Endothelial cell of umbilical vein (primary cell): ENCODE data around the gene PHC2.

Experiments
- CTCF ChIP-seq, 2 donors: IDR thresholded peaks; 1 replicate in 1 of 2; 2 replicates in 1 of 2; pipeline ENCODE4 v1.5.1; 2011; ENCODE audit warnings: low read length in 2 of 2, mild to moderate bottlenecking in 2 of 2, moderate library complexity in 2 of 2, control low read depth in 1 of 2, inconsistent platforms in 1 of 2, low read depth in 1 of 2; ENCODE audit not compliant: insufficient read depth in 1 of 2; ENCODE audit errors: extremely low read depth in 1 of 2
- EZH2 ChIP-seq: IDR thresholded peaks from 2 replicates; pipeline ENCODE4 v1.6.1; 2012; ENCODE audit warnings: borderline replicate concordance, low read depth, mild to moderate bottlenecking, moderate library complexity, low read length, inconsistent platforms; ENCODE audit not compliant: severe bottlenecking
- GATA2 ChIP-seq: IDR thresholded peaks from 2 replicates; pipeline ENCODE4 v1.7.0; 2011; ENCODE audit warnings: low read depth, mild to moderate bottlenecking, moderate library complexity, mixed read lengths, low read length; ENCODE audit not compliant: insufficient read length, insufficient read depth
- JUN ChIP-seq: IDR thresholded peaks from 2 replicates; pipeline ENCODE4 v1.6.1; 2011; ENCODE audit warnings: borderline replicate concordance, low read depth; ENCODE audit not compliant: insufficient read length, insufficient read depth
- MYC ChIP-seq: IDR thresholded peaks from one replicate; pipeline ENCODE4 v1.6.1; 2011; ENCODE audit warnings: mild to moderate bottlenecking, low read depth, low read length
- POLR2A ChIP-seq: IDR thresholded peaks from 2 replicates; pipeline ENCODE4 v1.6.1; 2012; ENCODE audit warnings: low read depth, mild to moderate bottlenecking, control low read depth, low read length
- POLR2AphosphoS5 ChIP-seq: IDR thresholded peaks from 2 replicates; pipeline ENCODE4 v1.6.1; 2012; ENCODE audit warnings: low read depth, mild to moderate bottlenecking, control low read depth, low read length, moderate library complexity; ENCODE audit not compliant: insufficient read depth

- no peak for TF ChIP-seq POLR2AphosphoS5
- no peak for TF ChIP-seq EZH2
- no peak for TF ChIP-seq CTCF (IDR thresholded peaks at IDR 0.05; ENCODE audit: extremely low read depth in 1 of 2, insufficient read depth in 1 of 2, low read depth in 1 of 2, low read length in 2 of 2)
- TF ChIP-seq POLR2A, result no peak
- no peak for TF ChIP-seq MYC
- no peak for TF ChIP-seq JUN
- TF ChIP-seq GATA2, result no peak
Measured at GRCh38 chr1:33312413-33312749, 118.5 kb downstream of the PHC2 start.
